NT2/D1 (cell line): ENCODE measurements around the gene ADGRF4.

Experiments
- SUZ12 ChIP-seq: IDR thresholded peaks from 2 replicates; pipeline ENCODE4 v1.6.1; 2011; ENCODE audit not compliant: insufficient read length, insufficient read depth; ENCODE audit errors: extremely low read depth
- YY1 ChIP-seq: IDR thresholded peaks from 2 replicates; pipeline ENCODE4 v1.6.1; 2011; ENCODE audit not compliant: insufficient read length, insufficient read depth
- ZNF274 ChIP-seq: IDR thresholded peaks from 2 replicates; pipeline ENCODE4 v1.6.1; 2011; ENCODE audit warnings: mild to moderate bottlenecking, low read depth, low read length

- no peak for TF ChIP-seq ZNF274
- no peak for TF ChIP-seq YY1
- TF ChIP-seq SUZ12 = no peak
Observed at GRCh38 chr6:47674673-47675072, 23.7 kb upstream of the ADGRF4 start.
